GM23248 (cell line): ENCODE data around the gene AQR. TPM values are rescaled to one million over a fixed set of nuclear protein-coding genes. Genes with fewer than 3 reads are reported as not detected.

ENCODE experiments used
- DNase-seq: peaks from one replicate; pipeline ENCODE4 v3.0.0-alpha.2; 2015
- H2AFZ ChIP-seq: fragments of 200-600 bp; sonication (generic); 2 replicates; pipeline ENCODE4 v1.6.1; 2016; ENCODE audit warnings: antibody characterized with exemption
- H3F3A ChIP-seq: fragments of 200-600 bp; sonication (generic); 2 replicates; pipeline ENCODE4 v1.6.1; 2016; ENCODE audit warnings: mild to moderate bottlenecking, antibody characterized with exemption, mixed run types; ENCODE audit not compliant: insufficient read depth
- H3K27ac ChIP-seq: fragments of 200-600 bp; sonication (generic); 2 replicates; pipeline ENCODE4 v1.5.1; 2016; ENCODE audit warnings: mild to moderate bottlenecking
- H3K27me3 ChIP-seq: fragments of 200-600 bp; sonication (generic); replicated peaks from 2 replicates; pipeline ENCODE4 v1.6.1; 2016; ENCODE audit warnings: mild to moderate bottlenecking; ENCODE audit not compliant: insufficient read depth
- H3K36me3 ChIP-seq: fragments of 200-600 bp; sonication (generic); 2 replicates; pipeline ENCODE4 v1.6.1; 2016; ENCODE audit warnings: low read depth, mild to moderate bottlenecking
- H3K4me1 ChIP-seq: fragments of 200-600 bp; sonication (generic); 2 replicates; pipeline ENCODE4 v1.6.1; 2016; ENCODE audit warnings: mild to moderate bottlenecking; ENCODE audit not compliant: insufficient read depth
- H3K4me2 ChIP-seq: fragments of 200-600 bp; sonication (generic); one replicate; pipeline ENCODE4 v1.6.1; 2016; ENCODE audit warnings: mild to moderate bottlenecking; ENCODE audit not compliant: unreplicated experiment
- H3K4me3 ChIP-seq: fragments of 200-600 bp; sonication (generic); 2 replicates; pipeline ENCODE4 v1.5.1; 2016; ENCODE audit warnings: mild to moderate bottlenecking
- H3K79me2 ChIP-seq: fragments of 200-600 bp; sonication (generic); 2 replicates; pipeline ENCODE4 v1.6.1; 2016; ENCODE audit warnings: mild to moderate bottlenecking; ENCODE audit not compliant: insufficient read depth
- H3K9ac ChIP-seq: fragments of 200-600 bp; sonication (generic); 2 replicates; pipeline ENCODE4 v1.6.1; 2016; ENCODE audit warnings: mild to moderate bottlenecking
- H3K9me2 ChIP-seq: fragments of 200-600 bp; sonication (generic); 2 replicates; pipeline ENCODE4 v1.6.1; 2016; ENCODE audit warnings: mixed run types, mild to moderate bottlenecking, moderate library complexity; ENCODE audit not compliant: insufficient read depth
- H3K9me3 ChIP-seq: fragments of 200-600 bp; sonication (generic); one replicate; pipeline ENCODE4 v1.6.1; 2017; ENCODE audit warnings: low read depth
- H4K20me1 ChIP-seq: fragments of 200-600 bp; sonication (generic); 2 replicates; pipeline ENCODE4 v1.6.0; 2016; ENCODE audit not compliant: insufficient read depth
- EZH2 ChIP-seq: fragments of 200-600 bp; sonication (generic); IDR thresholded peaks from 2 replicates; pipeline ENCODE4 v1.6.1; 2018; ENCODE audit warnings: antibody characterized with exemption, mild to moderate bottlenecking; ENCODE audit not compliant: insufficient read depth, poor library complexity, severe bottlenecking
- EZH2phosphoT487 ChIP-seq: fragments of 200-600 bp; sonication (generic); IDR thresholded peaks from 2 replicates; pipeline ENCODE4 v1.6.1; 2018; ENCODE audit warnings: antibody characterized with exemption, moderate library complexity, mild to moderate bottlenecking, low read depth; ENCODE audit not compliant: insufficient read depth
- WGBS, 2 experiments: methylation state at CpG; one replicate each; pipeline ENCODE4 v1.1.6; 2015 to 2017; ENCODE audit warnings: low lambda C conversion rate in 2 of 2, low coverage in 1 of 2; ENCODE audit errors: missing lambda C conversion rate in 2 of 2; 5-methylcytosine and 5-hydroxymethylcytosine counted together
- in situ Hi-C: fragments of 300-500 bp; cut with MboI; formaldehyde crosslinking; loops from 2 replicates; pipeline ENCODE4 v1.15.0; 2020
- polyA plus RNA-seq: library from polyadenylated mRNA; unstranded; fragments of >200 nt; fragmentation: Nextera tagmentation; extraction: Ambion mirVana; gene quantifications from 2 replicates; pipeline ENCODE4 v1.2.1, GENCODE V29; 2016
- total RNA-seq: library from RNA; depleted of rRNA; stranded (reverse); fragments of >200 nt; shearing (Covaris generic); gene quantifications from 2 replicates; pipeline ENCODE4 v1.2.3, GENCODE V29; 2014

Gene AQR
- total and polyA plus RNA-seq, 2 experiments from 2014 or later: 14.3 to 18.2 TPM

- H3K79me2 ChIP-seq: no peaks in the 10 kb centered on the region
- WGBS, 2 experiments: 95 to 96% methylated on average over 2 of the region's 2 CpGs
- DNase-seq: no peak
Observed at GRCh38 chr15:34927726-34928125, 41.8 kb downstream of the AQR start.

GRCh38 chr15:34914317-34914716 lies 55.2 kb downstream of the AQR start:
- Histone ChIP-seq H4K20me1 (no peaks in the 10 kb centered on the region), H3K9me3 (no peaks in the 10 kb centered on the region), H3K4me1 (peaks cover 1% of the 10 kb centered on the region; the same call in 1 of the 2 replicates), H3K27ac (no peak overlapping the region), H3K9ac (no peak overlapping the region), H3K4me3 (no peak overlapping the region), H2AFZ (no peak overlapping the region), H3K9me2 (no peaks in the 10 kb centered on the region), H3K36me3 (peaks cover 65% of the 10 kb centered on the region), H3K27me3 (no peaks in the 10 kb centered on the region), H3F3A (no peaks in the 10 kb centered on the region), H3K4me2 (no peak overlapping the region), H3K79me2 (no peaks in the 10 kb centered on the region)
- WGBS, 2 experiments: 96 to 98% methylated on average over 2 of the region's 2 CpGs
- TF ChIP-seq EZH2: no peak
- TF ChIP-seq EZH2phosphoT487: no peak
- no peak for DNase-seq
- in situ Hi-C loops: loop anchor here (10.0 kb wide), 1 partner anchor 210 kb away; no protein-coding TSS in a partner anchor

More at GRCh38 chr15:34927726-34928125, 41.8 kb downstream of the AQR start:
- Histone ChIP-seq H3K4me1 (no peaks in the 10 kb centered on the region), H3K4me3 (no peak overlapping the region), H3K27ac (no peak overlapping the region), H3K4me2 (no peak overlapping the region), H4K20me1 (no peaks in the 10 kb centered on the region), H2AFZ (no peak overlapping the region), H3K36me3 (peaks cover 60% of the 10 kb centered on the region), H3K9ac (no peak overlapping the region), H3F3A (no peaks in the 10 kb centered on the region), H3K27me3 (no peaks in the 10 kb centered on the region), H3K9me3 (no peaks in the 10 kb centered on the region), H3K9me2 (no peaks in the 10 kb centered on the region)
- TF ChIP-seq EZH2phosphoT487: no peak
- no peak for TF ChIP-seq EZH2
- in situ Hi-C loops: no loop called here

DNA sequence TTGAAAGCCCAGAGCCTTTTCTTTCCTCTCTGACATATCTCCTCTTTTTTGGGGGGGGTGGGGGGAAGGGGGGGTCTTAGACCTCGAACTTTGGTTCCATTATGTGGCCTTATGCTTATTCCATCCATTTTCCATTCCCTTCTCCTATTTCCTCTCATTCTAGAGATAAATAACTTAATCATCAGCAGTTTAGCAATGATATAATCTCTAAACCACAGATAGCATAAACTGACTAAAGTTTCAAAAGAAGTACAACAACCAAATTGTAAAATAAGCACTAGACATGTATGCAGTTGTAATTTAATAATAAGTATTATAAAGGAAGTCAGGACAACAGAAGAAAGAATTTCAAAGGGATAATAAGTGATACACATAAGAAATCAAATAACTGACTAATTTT lies 64.5 kb downstream of the AQR start:
- no peaks in the 10 kb centered on the region for H3F3A ChIP-seq
- in situ Hi-C loops: no loop called here

GRCh38 chr15:34904527-34904926 lies 65.0 kb downstream of the AQR start:
- no peaks in the 10 kb centered on the region for H4K20me1 ChIP-seq
- 97 to 100% methylated on average over 1 of the region's 1 CpG for WGBS, 2 experiments
- no peak for DNase-seq
- no peak overlapping the region for H3K27ac ChIP-seq
- H3K36me3 ChIP-seq: peaks cover 44% of the 10 kb centered on the region
- no peaks in the 10 kb centered on the region for H3K9me2 ChIP-seq
- no peak overlapping the region for H3K4me3 ChIP-seq
- H3K4me2 ChIP-seq: no peak overlapping the region
- H3K79me2 ChIP-seq: no peaks in the 10 kb centered on the region
- H3K9me3 ChIP-seq: no peaks in the 10 kb centered on the region
- no peak overlapping the region for H3K9ac ChIP-seq
- in situ Hi-C loops: no loop called here
- no peaks in the 10 kb centered on the region for H3K27me3 ChIP-seq
- no peak overlapping the region for H2AFZ ChIP-seq
- TF ChIP-seq EZH2 (no peak), EZH2phosphoT487 (no peak)
- H3F3A ChIP-seq: no peaks in the 10 kb centered on the region
- H3K4me1 ChIP-seq: peaks cover 5% of the 10 kb centered on the region

More for the DNA sequence above, 64.5 kb downstream of the AQR start:
- Histone ChIP-seq H3K9ac (no peak overlapping the region), H2AFZ (no peak overlapping the region), H3K27ac (no peak overlapping the region), H3K79me2 (no peaks in the 10 kb centered on the region), H3K9me3 (no peaks in the 10 kb centered on the region), H3K27me3 (no peaks in the 10 kb centered on the region), H3K4me3 (no peak overlapping the region), H4K20me1 (no peaks in the 10 kb centered on the region), H3K4me2 (no peak overlapping the region), H3K9me2 (no peaks in the 10 kb centered on the region), H3K4me1 (peaks cover 5% of the 10 kb centered on the region), H3K36me3 (peaks cover 47% of the 10 kb centered on the region)
- no peak for DNase-seq
- TF ChIP-seq EZH2 (no peak), EZH2phosphoT487 (no peak)
- 98 to 100% methylated on average over 1 of the region's 1 CpG for WGBS, 2 experiments

GRCh38 chr15:34900748-34901147 lies 68.8 kb downstream of the AQR start:
- TF ChIP-seq EZH2: no peak
- TF ChIP-seq EZH2phosphoT487: no peak
- Histone ChIP-seq H3K27me3 (no peaks in the 10 kb centered on the region), H3K27ac (no peak overlapping the region), H3K9ac (no peak overlapping the region), H3K4me3 (no peak overlapping the region), H3K4me1 (peaks cover 5% of the 10 kb centered on the region), H3K9me2 (no peaks in the 10 kb centered on the region), H3K36me3 (peaks cover 31% of the 10 kb centered on the region; the same call in 1 of the 2 replicates), H4K20me1 (no peaks in the 10 kb centered on the region), H3F3A (no peaks in the 10 kb centered on the region), H3K4me2 (no peak overlapping the region), H3K9me3 (no peaks in the 10 kb centered on the region), H3K79me2 (no peaks in the 10 kb centered on the region), H2AFZ (no peak overlapping the region)
- in situ Hi-C loops: no loop called here
- WGBS, 2 experiments: 96 to 98% methylated on average over 7 of the region's 7 CpGs
- no peak for DNase-seq
